HG02678 (cell line): Measurements from ENCODE around the gene ITFG2.
A peak's percentile ranks its signal among the peaks of the same experiment; 100 is the strongest.

Experiments used
- ATAC-seq: cut with Tn5 transposase; IDR thresholded peaks from one replicate; pipeline ENCODE4 v1.9.1; 2021; ENCODE audit warnings: mild to moderate bottlenecking, moderate library complexity; ENCODE audit not compliant: unreplicated experiment

ITFG2 gene

GRCh38 chr12:2794736-2795289, 17.7 kb upstream of the ITFG2 start, which contains the start of gene FKBP4:
Gene FKBP4, plus strand, starts transcription at chr12:2794970. Its CDS starts 170 bp downstream, at chr12:2795140.
- ATAC-seq: peak; percentile 85

- peak; percentile 75 for ATAC-seq
Measured at GRCh38 chr12:2795291-2796186, 16.9 kb upstream of the ITFG2 start.

- ATAC-seq: no peak
Measured at GRCh38 chr12:2796187-2796666, 16.2 kb upstream of the ITFG2 start.

GRCh38 chr12:2797721-2798418, 14.6 kb upstream of the ITFG2 start:
- no peak for ATAC-seq

- ATAC-seq: no peak
Measured at GRCh38 chr12:2800046-2800570, 12.4 kb upstream of the ITFG2 start.

- no peak for ATAC-seq
Measured at GRCh38 chr12:2801044-2801783, 11.3 kb upstream of the ITFG2 start.

- ATAC-seq: no peak
Measured at GRCh38 chr12:2803635-2804392, 8.7 kb upstream of the ITFG2 start.

- ATAC-seq: no peak
Measured at GRCh38 chr12:2804393-2805142, 7.9 kb upstream of the ITFG2 start.

GRCh38 chr12:2805143-2805520, 7.3 kb upstream of the ITFG2 start:
- ATAC-seq: no peak

- ATAC-seq: no peak
Measured at GRCh38 chr12:2806700-2807099, 5.8 kb upstream of the ITFG2 start.

GRCh38 chr12:2811801-2812200, 667 bp upstream of the ITFG2 start:
- ATAC-seq: no peak

- ATAC-seq: peak; percentile 29
Measured at GRCh38 chr12:2813214-2814185, 1.0 kb downstream of the ITFG2 start.

GRCh38 chr12:2819810-2820209, 7.3 kb downstream of the ITFG2 start:
- ATAC-seq: no peak

GRCh38 chr12:2820432-2820831, 8.0 kb downstream of the ITFG2 start:
- ATAC-seq: no peak

- no peak for ATAC-seq
Measured at GRCh38 chr12:2823483-2823882, 11.0 kb downstream of the ITFG2 start.

- no peak for ATAC-seq
Measured at GRCh38 chr12:2824541-2824940, 12.1 kb downstream of the ITFG2 start.

GRCh38 chr12:2825132-2825531, 12.7 kb downstream of the ITFG2 start:
- ATAC-seq: no peak

- no peak for ATAC-seq
Measured at GRCh38 chr12:2826036-2826435, 13.6 kb downstream of the ITFG2 start.
